Measurements from ENCODE around the gene SLC16A1.
"Not testable (repeated sequence)": the region's sequence is repeated elsewhere in the genome, so short reads cannot be mapped to it uniquely, and the experiment has no call there.

Gene SLC16A1

GRCh38 chr1:112927462-112927990, 28.5 kb downstream of the SLC16A1 start:
- FAIRE-seq (no peak), DNase-seq (ENCODE audit: insufficient read length, low spot score) (no peak)

- FAIRE-seq, result no peak
Observed at GRCh38 chr1:112926858-112927257, 29.1 kb downstream of the SLC16A1 start.

GRCh38 chr1:112925015-112925414, 31.0 kb downstream of the SLC16A1 start:
- DNase-seq (ENCODE audit: insufficient read length, low spot score) (no peak), FAIRE-seq (no peak)

More at GRCh38 chr1:112926858-112927257, 29.1 kb downstream of the SLC16A1 start:
- no peak for DNase-seq (ENCODE audit: insufficient read length, low spot score)

- no peak for FAIRE-seq
- no peak for DNase-seq (ENCODE audit: insufficient read length, low spot score)
Observed at GRCh38 chr1:112923959-112924349, 32.0 kb downstream of the SLC16A1 start.

- FAIRE-seq (no peak), DNase-seq (ENCODE audit: insufficient read length, low spot score) (no peak)
Observed at GRCh38 chr1:112923234-112923958, 32.6 kb downstream of the SLC16A1 start.

GRCh38 chr1:112911506-112912220, 44.3 kb downstream of the SLC16A1 start:
- DNase-seq (ENCODE audit: insufficient read length, low spot score) (no peak), FAIRE-seq (no peak)

- no peak for FAIRE-seq
- no peak for DNase-seq (ENCODE audit: insufficient read length, low spot score)
Observed at GRCh38 chr1:112909847-112910246, 46.1 kb downstream of the SLC16A1 start.

GRCh38 chr1:112906150-112906698, 49.8 kb downstream of the SLC16A1 start:
- no peak for FAIRE-seq
- DNase-seq (ENCODE audit: insufficient read length, low spot score), result no peak

- DNase-seq (ENCODE audit: insufficient read length, low spot score) (no peak), FAIRE-seq (no peak)
Observed at GRCh38 chr1:112905395-112906149, 50.4 kb downstream of the SLC16A1 start.

GRCh38 chr1:112904831-112905261, 51.1 kb downstream of the SLC16A1 start:
- no peak for FAIRE-seq
- DNase-seq (ENCODE audit: insufficient read length, low spot score), result no peak

- DNase-seq (ENCODE audit: insufficient read length, low spot score) (no peak), FAIRE-seq (no peak)
Observed at GRCh38 chr1:112904071-112904830, 51.7 kb downstream of the SLC16A1 start.

GRCh38 chr1:112902221-112902620, 53.8 kb downstream of the SLC16A1 start:
- FAIRE-seq (no peak), DNase-seq (ENCODE audit: insufficient read length, low spot score) (no peak)

- FAIRE-seq, result no peak
- DNase-seq (ENCODE audit: insufficient read length, low spot score), result no peak
Observed at GRCh38 chr1:112901387-112901786, 54.6 kb downstream of the SLC16A1 start.

- FAIRE-seq, result no peak
- DNase-seq (ENCODE audit: insufficient read length, low spot score), result no peak
Observed at GRCh38 chr1:112896783-112897182, 59.2 kb downstream of the SLC16A1 start.

GRCh38 chr1:112894561-112895011, 61.4 kb downstream of the SLC16A1 start:
- no peak for DNase-seq (ENCODE audit: insufficient read length, low spot score)
- FAIRE-seq, result no peak

GRCh38 chr1:112894010-112894292, 62.0 kb downstream of the SLC16A1 start:
- FAIRE-seq, result no peak

GRCh38 chr1:112893288-112894009, 62.5 kb downstream of the SLC16A1 start:
- no peak for FAIRE-seq
- DNase-seq (ENCODE audit: insufficient read length, low spot score), result no peak

More at GRCh38 chr1:112894010-112894292, 62.0 kb downstream of the SLC16A1 start:
- no peak for DNase-seq (ENCODE audit: insufficient read length, low spot score)

- not testable (repeated sequence) for DNase-seq (ENCODE audit: insufficient read length, low spot score); FAIRE-seq
Observed at GRCh38 chr1:112889906-112890305, 66.1 kb downstream of the SLC16A1 start.

GRCh38 chr1:112889052-112889768, 66.8 kb downstream of the SLC16A1 start:
- no peak for FAIRE-seq

More at GRCh38 chr1:112889052-112889768, 66.8 kb downstream of the SLC16A1 start:
- no peak for DNase-seq (ENCODE audit: insufficient read length, low spot score)

Measured in GM19239 (cell line).